Astrocyte (in vitro differentiated cells and primary cell): Measurements from ENCODE around the gene CDX1. TPM values are rescaled to one million over a fixed set of nuclear protein-coding genes. Genes with fewer than 3 reads are reported as not detected.

Source experiments
- DNase-seq: peaks from one replicate; pipeline ENCODE4 v3.0.0-alpha.2; 2010; ENCODE audit warnings: low read depth
- FAIRE-seq: peaks from 2 replicates; lab custom pipeline; 2011; peaks lifted over from hg19 to GRCh38; lab: Jason Lieb, UNC
- H2AFZ ChIP-seq: 2 replicates; pipeline ENCODE4 v1.6.0; 2012; ENCODE audit warnings: low read depth, low read length, inconsistent platforms
- H3K27ac ChIP-seq: 2 replicates; pipeline ENCODE4 v1.5.1; 2011; ENCODE audit warnings: low read depth, low read length, inconsistent platforms
- H3K27me3 ChIP-seq: 2 replicates; pipeline ENCODE4 v1.6.0; 2011; ENCODE audit warnings: low read length, inconsistent platforms; ENCODE audit not compliant: insufficient read depth
- H3K36me3 ChIP-seq: 2 replicates; pipeline ENCODE4 v1.5.1; 2011; ENCODE audit warnings: low read length, inconsistent platforms; ENCODE audit not compliant: insufficient read depth
- H3K4me1 ChIP-seq: 2 replicates; pipeline ENCODE4 v1.5.1; 2011; ENCODE audit warnings: low read length, inconsistent platforms; ENCODE audit not compliant: insufficient read depth
- H3K4me2 ChIP-seq: 2 replicates; pipeline ENCODE4 v1.6.0; 2012; ENCODE audit warnings: low read length, inconsistent platforms
- H3K4me3 ChIP-seq: 2 replicates; pipeline ENCODE4 v1.5.1; 2011; ENCODE audit warnings: low read depth, mild to moderate bottlenecking, low read length, inconsistent platforms; ENCODE audit not compliant: insufficient read depth
- H3K79me2 ChIP-seq: 2 replicates; pipeline ENCODE4 v1.6.0; 2012; ENCODE audit warnings: mild to moderate bottlenecking, low read length, inconsistent platforms; ENCODE audit not compliant: insufficient read depth
- H3K9ac ChIP-seq: 2 replicates; pipeline ENCODE4 v1.6.0; 2012; ENCODE audit warnings: mild to moderate bottlenecking, low read length, inconsistent platforms
- H3K9me3 ChIP-seq: 2 replicates; pipeline ENCODE4 v1.5.1; 2012; ENCODE audit warnings: low read depth, mild to moderate bottlenecking, low read length, inconsistent platforms; ENCODE audit not compliant: insufficient read depth
- H4K20me1 ChIP-seq: 2 replicates; pipeline ENCODE4 v1.6.0; 2012; ENCODE audit warnings: low read length, inconsistent platforms; ENCODE audit not compliant: insufficient read depth
- H3K27ac Mint-ChIP-seq: one replicate; pipeline ENCODE4 v1.8.0; 2021; ENCODE audit warnings: mild to moderate bottlenecking, mixed read lengths; ENCODE audit not compliant: unreplicated experiment
- H3K27me3 Mint-ChIP-seq: one replicate; pipeline ENCODE4 v1.8.0; 2021; ENCODE audit warnings: low read depth, mixed read lengths; ENCODE audit not compliant: unreplicated experiment
- H3K36me3 Mint-ChIP-seq: one replicate; pipeline ENCODE4 v1.8.0; 2021; ENCODE audit warnings: low read depth, mixed read lengths; ENCODE audit not compliant: unreplicated experiment
- H3K4me1 Mint-ChIP-seq: one replicate; pipeline ENCODE4 v1.8.0; 2021; ENCODE audit warnings: low read depth, mixed read lengths; ENCODE audit not compliant: unreplicated experiment
- H3K4me3 Mint-ChIP-seq: one replicate; pipeline ENCODE4 v1.8.0; 2021; ENCODE audit warnings: mild to moderate bottlenecking, moderate library complexity, mixed read lengths; ENCODE audit not compliant: unreplicated experiment
- H3K9me3 Mint-ChIP-seq: one replicate; pipeline ENCODE4 v1.8.0; 2021; ENCODE audit warnings: mild to moderate bottlenecking, mixed read lengths; ENCODE audit not compliant: unreplicated experiment
- CTCF ChIP-seq: IDR thresholded peaks from 2 replicates; pipeline ENCODE4 v1.5.1; 2011; ENCODE audit warnings: low read depth, mild to moderate bottlenecking, inconsistent platforms, low read length, moderate library complexity; ENCODE audit not compliant: insufficient read depth
- EZH2 ChIP-seq: IDR thresholded peaks from 2 replicates; pipeline ENCODE4 v1.6.1; 2012; ENCODE audit warnings: mild to moderate bottlenecking, low read length, inconsistent platforms; ENCODE audit not compliant: insufficient read depth
- total RNA-seq: library from RNA; stranded (reverse); gene quantifications from 2 replicates; pipeline ENCODE4 v1.2.1, GENCODE V29; 2021

The CDX1 gene
- total RNA-seq, 1 donor from 2014 or later: not detected

GRCh38 chr5:150210644-150211043 is 44.1 kb downstream of the CDX1 start:
- TF ChIP-seq CTCF (no peak), EZH2 (no peak)
- Mint-ChIP-seq H3K27ac (no peak overlapping the region), H3K27me3 (peaks cover 20% of the 10 kb centered on the region), H3K9me3 (peaks cover 1% of the 10 kb centered on the region), H3K4me3 (no peak overlapping the region), H3K36me3 (no peaks in the 10 kb centered on the region), H3K4me1 (peaks cover 15% of the 10 kb centered on the region)
- H3K36me3 ChIP-seq: no peaks in the 10 kb centered on the region
- H3K27me3 ChIP-seq: no peaks in the 10 kb centered on the region
- FAIRE-seq (no peak), DNase-seq (no peak)
- no peak overlapping the region for H3K4me3 ChIP-seq
- no peaks in the 10 kb centered on the region for H3K79me2 ChIP-seq
- peaks cover 33% of the 10 kb centered on the region for H3K4me1 ChIP-seq
- no peaks in the 10 kb centered on the region for H4K20me1 ChIP-seq
- H2AFZ ChIP-seq: no peak overlapping the region
- H3K9ac ChIP-seq: no peak overlapping the region
- no peak overlapping the region for H3K27ac ChIP-seq
- H3K4me2 ChIP-seq: no peak overlapping the region
- no peaks in the 10 kb centered on the region for H3K9me3 ChIP-seq

DNA sequence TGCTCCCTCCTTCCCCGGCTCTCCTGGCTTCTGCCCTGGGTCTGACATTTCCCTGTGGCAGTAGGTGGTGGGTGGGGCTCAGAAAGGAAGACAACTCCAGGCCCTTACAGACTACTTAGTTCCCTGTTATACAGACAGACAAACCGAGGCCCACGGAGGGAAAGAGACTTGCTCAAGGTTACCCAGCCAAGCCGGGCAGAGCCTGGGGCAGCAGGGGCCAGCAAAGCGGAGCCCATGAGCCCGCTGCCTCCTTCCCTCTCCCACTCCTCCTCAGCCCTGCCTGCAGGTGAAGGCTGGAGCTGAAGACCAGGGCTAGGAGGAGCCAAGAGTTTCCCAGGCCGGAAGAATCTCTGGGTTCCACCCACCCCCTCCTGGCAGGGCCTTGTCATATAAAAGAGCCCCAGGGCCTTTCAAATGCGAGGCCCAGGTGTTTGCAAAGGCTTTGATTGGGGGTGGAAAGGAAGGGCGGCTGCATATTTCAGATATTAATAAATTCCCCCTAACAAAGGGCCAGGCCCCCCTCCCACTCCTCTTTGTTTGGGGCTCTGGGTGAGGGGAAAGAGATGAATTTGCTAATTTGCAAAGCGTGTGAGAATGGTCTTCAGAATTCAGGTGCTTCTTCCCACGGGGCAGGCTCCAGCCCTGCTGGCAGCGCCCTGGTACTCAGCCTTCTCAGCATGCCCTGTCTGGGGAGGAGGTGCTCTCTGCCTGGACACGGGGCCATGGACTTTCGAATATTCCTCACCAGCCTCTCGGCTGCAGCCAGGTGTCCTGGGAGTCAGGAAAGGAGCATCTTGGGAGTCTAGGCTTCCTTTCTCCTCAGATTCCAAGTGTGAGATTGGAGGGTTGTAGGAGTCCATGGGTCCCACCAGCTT is 44.8 kb downstream of the CDX1 start:
- Histone ChIP-seq H3K9ac (no peak overlapping the region), H4K20me1 (no peaks in the 10 kb centered on the region), H3K36me3 (no peaks in the 10 kb centered on the region), H3K9me3 (no peaks in the 10 kb centered on the region), H3K4me2 (no peak overlapping the region), H3K4me1 (peaks cover 33% of the 10 kb centered on the region), H3K4me3 (no peak overlapping the region), H3K27ac (no peak overlapping the region), H2AFZ (no peak overlapping the region), H3K79me2 (no peaks in the 10 kb centered on the region), H3K27me3 (no peaks in the 10 kb centered on the region)
- FAIRE-seq (no peak), DNase-seq (no peak)
- Mint-ChIP-seq H3K36me3 (no peaks in the 10 kb centered on the region), H3K9me3 (peaks cover 1% of the 10 kb centered on the region), H3K4me1 (peaks cover 15% of the 10 kb centered on the region), H3K4me3 (no peak overlapping the region), H3K27ac (no peak overlapping the region), H3K27me3 (peaks cover 20% of the 10 kb centered on the region)
- TF ChIP-seq CTCF (no peak), EZH2 (no peak)

GRCh38 chr5:150213530-150213929 is 47.0 kb downstream of the CDX1 start:
- Histone ChIP-seq H3K36me3 (no peaks in the 10 kb centered on the region), H3K9me3 (no peaks in the 10 kb centered on the region), H3K4me2 (peak overlapping the region; percentile 59), H3K79me2 (no peaks in the 10 kb centered on the region), H3K4me3 (no peak overlapping the region), H3K27me3 (no peaks in the 10 kb centered on the region), H3K27ac (peak overlapping the region; percentile 71), H2AFZ (no peak overlapping the region), H3K9ac (peak overlapping the region; percentile 51), H3K4me1 (peaks cover 29% of the 10 kb centered on the region), H4K20me1 (no peaks in the 10 kb centered on the region)
- peaks cover 14% of the 10 kb centered on the region for H3K4me1 Mint-ChIP-seq
- no peak overlapping the region for H3K4me3 Mint-ChIP-seq
- no peak for FAIRE-seq
- H3K36me3 Mint-ChIP-seq: no peaks in the 10 kb centered on the region
- H3K9me3 Mint-ChIP-seq: no peaks in the 10 kb centered on the region
- peak overlapping the region; percentile 50 for H3K27ac Mint-ChIP-seq
- no peak for TF ChIP-seq CTCF
- no peak for TF ChIP-seq EZH2
- H3K27me3 Mint-ChIP-seq: peaks cover 23% of the 10 kb centered on the region
- peak; percentile 32 for DNase-seq
